Measurements from ENCODE around the gene APOO.

Gene APOO

DNA sequence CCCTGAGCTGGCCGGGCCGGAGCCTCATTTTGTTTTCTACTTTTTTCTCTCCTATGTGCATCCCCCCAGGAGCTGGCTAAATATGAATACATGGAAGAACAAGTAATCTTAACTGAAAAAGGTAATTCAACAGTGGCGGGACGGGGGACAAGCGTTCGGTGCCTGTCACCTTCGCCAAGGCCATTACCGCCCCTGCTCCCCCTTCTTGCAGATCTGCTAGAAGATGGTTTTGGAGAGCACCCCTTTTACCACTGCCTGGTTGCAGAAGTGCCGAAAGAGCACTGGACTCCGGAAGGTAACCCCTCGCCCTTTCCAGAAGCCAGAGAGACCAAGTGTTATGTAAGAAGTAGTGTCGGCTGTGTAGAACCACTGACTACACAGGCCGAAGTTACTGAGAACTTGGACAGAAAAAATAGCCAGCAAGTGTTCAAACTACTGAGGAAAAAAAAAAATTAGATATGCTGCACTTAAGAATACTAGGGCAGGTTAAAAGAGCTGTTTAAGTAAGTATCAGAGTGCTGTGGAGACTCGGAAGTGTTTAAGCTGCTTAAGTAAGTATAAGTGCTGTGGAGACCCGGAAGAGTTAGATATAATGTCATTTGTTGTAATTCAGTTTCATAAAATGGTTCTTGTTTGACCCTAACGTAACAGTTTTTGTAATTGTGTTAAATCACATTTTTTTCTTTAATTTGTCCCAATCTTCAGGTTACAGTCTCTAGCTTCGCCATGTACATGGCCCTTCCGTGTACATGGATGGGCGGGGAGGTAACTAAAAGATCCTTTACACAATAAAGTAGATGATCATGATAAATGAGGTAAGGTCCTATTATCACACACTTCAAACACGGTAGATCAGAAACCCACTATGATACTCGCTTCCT, 123.9 kb downstream of the APOO start:
- Histone ChIP-seq H2AFZ (ENCODE audit: low read depth, low read length, severe bottlenecking) (peak overlapping the region; percentile 14), H3F3A (ENCODE audit: insufficient read depth) (peaks cover 20% of the 10 kb centered on the region; the same call in 1 of the 2 replicates), H4K20me1 (ENCODE audit: low read depth, low read length) (no peaks in the 10 kb centered on the region), H3K4me3 (ENCODE audit: insufficient read depth, low read length, poor library complexity, severe bottlenecking) (peak overlapping the region; percentile 84), H3K4me2 (ENCODE audit: low read depth, low read length, poor library complexity, severe bottlenecking) (peak overlapping the region; percentile 79), H3K9ac (ENCODE audit: low read length) (peak overlapping the region; percentile 66), H3K9me3 (ENCODE audit: insufficient read depth, low read length) (no peaks in the 10 kb centered on the region), H3K27me3 (ENCODE audit: low read length) (no peaks in the 10 kb centered on the region), H3K36me3 (ENCODE audit: low read length) (peaks cover 11% of the 10 kb centered on the region), H3K79me2 (ENCODE audit: insufficient read depth, low read length) (peaks cover 8% of the 10 kb centered on the region; the same call in 1 of the 2 replicates), H3K27ac (ENCODE audit: low read depth, low read length) (peak overlapping the region; percentile 77), H3K9me2 (replicated peaks; ENCODE audit: insufficient read depth, low read length) (no peaks in the 10 kb centered on the region)
- TF ChIP-seq, protein P1, sequence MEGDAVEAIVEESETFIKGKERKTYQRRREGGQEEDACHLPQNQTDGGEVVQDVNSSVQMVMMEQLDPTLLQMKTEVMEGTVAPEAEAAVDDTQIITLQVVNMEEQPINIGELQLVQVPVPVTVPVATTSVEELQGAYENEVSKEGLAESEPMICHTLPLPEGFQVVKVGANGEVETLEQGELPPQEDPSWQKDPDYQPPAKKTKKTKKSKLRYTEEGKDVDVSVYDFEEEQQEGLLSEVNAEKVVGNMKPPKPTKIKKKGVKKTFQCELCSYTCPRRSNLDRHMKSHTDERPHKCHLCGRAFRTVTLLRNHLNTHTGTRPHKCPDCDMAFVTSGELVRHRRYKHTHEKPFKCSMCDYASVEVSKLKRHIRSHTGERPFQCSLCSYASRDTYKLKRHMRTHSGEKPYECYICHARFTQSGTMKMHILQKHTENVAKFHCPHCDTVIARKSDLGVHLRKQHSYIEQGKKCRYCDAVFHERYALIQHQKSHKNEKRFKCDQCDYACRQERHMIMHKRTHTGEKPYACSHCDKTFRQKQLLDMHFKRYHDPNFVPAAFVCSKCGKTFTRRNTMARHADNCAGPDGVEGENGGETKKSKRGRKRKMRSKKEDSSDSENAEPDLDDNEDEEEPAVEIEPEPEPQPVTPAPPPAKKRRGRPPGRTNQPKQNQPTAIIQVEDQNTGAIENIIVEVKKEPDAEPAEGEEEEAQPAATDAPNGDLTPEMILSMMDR (IDR thresholded peaks at IDR 0.05; ENCODE audit: insufficient read depth, low read length, poor library complexity, severe bottlenecking): no peak
- no peak for TF ChIP-seq EZH2phosphoT487 (conservative IDR thresholded peaks at IDR 0.05; ENCODE audit: low read length)

Measured in SU-DHL-6 (cell line).